MV-4-11 (cell line): ENCODE data around the gene TMEM116.
"Not testable (repeated sequence)": the region's sequence is repeated elsewhere in the genome, so short reads cannot be mapped to it uniquely, and the experiment has no call there.

Source experiments
- DNase-seq: peaks from one replicate; lab custom pipeline; 2025; lab: John Stamatoyannopoulos, UW

The TMEM116 gene

GRCh38 chr12:111976291-111976690, 36.7 kb downstream of the TMEM116 start:
- no peak for DNase-seq

GRCh38 chr12:111975161-111975931, 37.6 kb downstream of the TMEM116 start:
- DNase-seq = peak; percentile 46

- DNase-seq = no peak
Measured at GRCh38 chr12:111971800-111972199, 41.2 kb downstream of the TMEM116 start.

GRCh38 chr12:111964935-111965334, 48.0 kb downstream of the TMEM116 start:
- DNase-seq = no peak

GRCh38 chr12:111959518-111959917, 53.4 kb downstream of the TMEM116 start:
- DNase-seq = not testable (repeated sequence)

GRCh38 chr12:111957224-111957623, 55.7 kb downstream of the TMEM116 start:
- DNase-seq = not testable (repeated sequence)

GRCh38 chr12:111954969-111955368, 58.0 kb downstream of the TMEM116 start:
- DNase-seq = no peak

- DNase-seq = no peak
Measured at GRCh38 chr12:111953455-111953854, 59.5 kb downstream of the TMEM116 start.

- peak; percentile 4 for DNase-seq
Measured at GRCh38 chr12:111952084-111952787, 60.7 kb downstream of the TMEM116 start.

- DNase-seq = peak; percentile 10
Measured at GRCh38 chr12:111950961-111951676, 61.8 kb downstream of the TMEM116 start.

GRCh38 chr12:111943929-111944328, 69.0 kb downstream of the TMEM116 start:
- no peak for DNase-seq

GRCh38 chr12:111942557-111942956, 70.4 kb downstream of the TMEM116 start:
- peak; percentile 6 for DNase-seq

GRCh38 chr12:111937429-111937828, 75.5 kb downstream of the TMEM116 start:
- no peak for DNase-seq

- DNase-seq = no peak
Measured at GRCh38 chr12:111936869-111937268, 76.1 kb downstream of the TMEM116 start.

GRCh38 chr12:111932241-111932640, 80.7 kb downstream of the TMEM116 start:
- no peak for DNase-seq

- DNase-seq = no peak
Measured at GRCh38 chr12:111927346-111927745, 85.6 kb downstream of the TMEM116 start.

GRCh38 chr12:111926631-111927030, 86.3 kb downstream of the TMEM116 start:
- DNase-seq = no peak

- no peak for DNase-seq
Measured at GRCh38 chr12:111925171-111925570, 87.8 kb downstream of the TMEM116 start.

GRCh38 chr12:111907740-111908139, 105.2 kb downstream of the TMEM116 start:
- no peak for DNase-seq

- no peak for DNase-seq
Measured at GRCh38 chr12:111905502-111905901, 107.5 kb downstream of the TMEM116 start.

- no peak for DNase-seq
Measured at GRCh38 chr12:111904446-111904975, 108.5 kb downstream of the TMEM116 start.

- no peak for DNase-seq
Measured at GRCh38 chr12:111901182-111901581, 111.8 kb downstream of the TMEM116 start.
